OCI-LY7 (cell line): ENCODE data around the gene SMIM38. TPM values are rescaled to one million over a fixed set of nuclear protein-coding genes. Genes with fewer than 3 reads are reported as not detected.
A peak's percentile ranks its signal among the peaks of the same experiment; 100 is the strongest.

Experiments used
- BruUV-seq: library from RNA; stranded (reverse); fragments of 400-500 nt; replicated peaks from 2 replicates; lab custom pipeline; 2021; lab: Mats Ljungman, UMichigan
- CTCF ChIA-PET: fragments of 300-600 bp; sonication (Branson Sonifier 250); formaldehyde crosslinking; loops from one replicate; lab custom pipeline; 2022; ENCODE audit warnings: antibody characterized with exemption; ENCODE audit not compliant: unreplicated experiment; lab: Charles Lee
- POLR2A ChIA-PET: fragments of 300-600 bp; sonication (Branson Sonifier 250); formaldehyde crosslinking; loops from one replicate; lab custom pipeline; 2022; ENCODE audit warnings: antibody characterized with exemption; lab: Charles Lee
- DNase-seq: peaks from one replicate; pipeline ENCODE4 v3.0.0-alpha.2; 2015; ENCODE audit warnings: low spot score
- H2AFZ ChIP-seq: fragments of 200-600 bp; sonication (generic), shearing (Covaris generic); 2 replicates; pipeline ENCODE4 v1.6.1; 2014; ENCODE audit warnings: mild to moderate bottlenecking, antibody characterized with exemption, low read length, moderate library complexity
- H3K27ac ChIP-seq: fragments of 200-600 bp; sonication (generic); 2 replicates; pipeline ENCODE4 v1.5.1; 2014; ENCODE audit warnings: mixed run types, low read depth, mild to moderate bottlenecking, moderate library complexity, low read length, inconsistent platforms; ENCODE audit not compliant: poor library complexity, severe bottlenecking
- H3K36me3 ChIP-seq: fragments of 200-600 bp; sonication (generic); 2 replicates; pipeline ENCODE4 v1.6.1; 2014; ENCODE audit warnings: mild to moderate bottlenecking, antibody characterized with exemption, low read length, moderate library complexity, mixed read lengths; ENCODE audit not compliant: insufficient read depth
- H3K4me1 ChIP-seq: fragments of 200-600 bp; sonication (generic); 2 replicates; pipeline ENCODE4 v1.5.1; 2014; ENCODE audit warnings: mild to moderate bottlenecking, low read length; ENCODE audit not compliant: insufficient read depth, poor library complexity, severe bottlenecking
- H3K4me2 ChIP-seq: fragments of 200-600 bp; sonication (generic); 2 replicates; pipeline ENCODE4 v1.6.1; 2014; ENCODE audit warnings: mild to moderate bottlenecking, low read length
- H3K4me3 ChIP-seq: fragments of 200-600 bp; sonication (generic); 2 replicates; pipeline ENCODE4 v1.5.1; 2014; ENCODE audit warnings: mild to moderate bottlenecking, low read depth, low read length; ENCODE audit not compliant: poor library complexity, severe bottlenecking
- H3K79me2 ChIP-seq: fragments of 200-600 bp; sonication (generic); 2 replicates; pipeline ENCODE4 v1.6.1; 2016; ENCODE audit warnings: low read depth, mild to moderate bottlenecking, low read length, moderate library complexity, mixed read lengths; ENCODE audit not compliant: insufficient read depth
- H3K9me2 ChIP-seq: fragments of 200-600 bp; sonication (generic); 2 replicates; pipeline ENCODE4 v1.6.1; 2016; ENCODE audit warnings: mild to moderate bottlenecking, low read length, mixed read lengths; ENCODE audit not compliant: insufficient read depth
- H3K9me3 ChIP-seq: fragments of 200-600 bp; sonication (generic); 2 replicates; pipeline ENCODE4 v1.6.1; 2014; ENCODE audit warnings: mild to moderate bottlenecking, mixed run types, low read length, mixed read lengths
- H4K20me1 ChIP-seq: fragments of 200-600 bp; sonication (generic); 2 replicates; pipeline ENCODE4 v1.6.1; 2014; ENCODE audit warnings: mild to moderate bottlenecking, antibody characterized with exemption, low read length, moderate library complexity, mixed read lengths; ENCODE audit not compliant: insufficient read depth
- EZH2phosphoT487 ChIP-seq: fragments of 200-600 bp; sonication (generic); IDR thresholded peaks from 2 replicates; pipeline ENCODE4 v1.6.1; 2018; ENCODE audit warnings: low read depth, borderline replicate concordance, mild to moderate bottlenecking, mixed run types, antibody characterized with exemption, low read length, moderate library complexity, mixed read lengths
- intact Hi-C: fragments of 100-400 bp; cut with micrococcal nuclease; formaldehyde crosslinking; loops from one replicate; pipeline ENCODE4 v1.10.0; 2022; ENCODE audit not compliant: unreplicated experiment
- total RNA-seq, 2 experiments: library from RNA; depleted of rRNA in 1 of 2; stranded (reverse); fragments of >200 nt in 1 of 2; shearing (Covaris generic) in 1 of 2; gene quantifications; 2 replicates each; pipeline ENCODE4 v1.2.3, GENCODE V29; 2014 to 2022
- TF ChIP-seq, protein P1 (sequence below): fragments of 200-600 bp; sonication (generic); conservative IDR thresholded peaks from 2 replicates; pipeline ENCODE4 v1.5.1; 2014; ENCODE audit warnings: mild to moderate bottlenecking, antibody characterized with exemption, low read length, moderate library complexity, mixed read lengths

The SMIM38 gene
- total RNA-seq, 2 experiments from 2014 or later: 0.11 to 0.63 TPM

DNA sequence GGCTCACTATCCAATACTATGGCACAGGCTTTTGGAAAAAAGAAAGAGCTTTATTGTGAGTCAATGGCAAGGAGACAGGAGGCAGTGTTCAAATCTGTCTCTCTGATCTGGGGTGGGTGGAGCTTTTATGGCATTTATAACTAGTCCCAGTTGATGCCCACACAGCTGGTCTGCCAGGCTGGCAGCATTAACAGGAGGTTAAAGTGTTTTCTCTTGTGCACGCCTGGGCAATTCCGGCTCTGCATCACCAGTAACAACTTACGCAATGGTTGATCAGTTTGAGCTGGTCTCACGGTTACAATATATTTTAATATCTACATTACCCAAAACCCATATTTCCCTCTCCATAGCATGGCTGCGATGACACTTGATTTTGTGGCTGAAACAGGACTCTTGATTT, 15.1 kb upstream of the SMIM38 start:
- Histone ChIP-seq H3K36me3 (no peaks in the 10 kb centered on the region), H3K4me1 (no peaks in the 10 kb centered on the region), H3K4me3 (no peak overlapping the region), H3K27ac (no peak overlapping the region), H3K4me2 (no peak overlapping the region), H4K20me1 (no peaks in the 10 kb centered on the region), H3K9me3 (no peaks in the 10 kb centered on the region), H2AFZ (no peak overlapping the region), H3K79me2 (no peaks in the 10 kb centered on the region), H3K9me2 (no peaks in the 10 kb centered on the region)
- POLR2A ChIA-PET: interaction anchor here (0.5 kb wide), 1 partner anchor 79 kb away, joined by 5 read pairs; no protein-coding TSS in a partner anchor
- DNase-seq: no peak
- CTCF ChIA-PET: no interaction called here
- intact Hi-C loops: no loop called here
- TF ChIP-seq, protein P1, sequence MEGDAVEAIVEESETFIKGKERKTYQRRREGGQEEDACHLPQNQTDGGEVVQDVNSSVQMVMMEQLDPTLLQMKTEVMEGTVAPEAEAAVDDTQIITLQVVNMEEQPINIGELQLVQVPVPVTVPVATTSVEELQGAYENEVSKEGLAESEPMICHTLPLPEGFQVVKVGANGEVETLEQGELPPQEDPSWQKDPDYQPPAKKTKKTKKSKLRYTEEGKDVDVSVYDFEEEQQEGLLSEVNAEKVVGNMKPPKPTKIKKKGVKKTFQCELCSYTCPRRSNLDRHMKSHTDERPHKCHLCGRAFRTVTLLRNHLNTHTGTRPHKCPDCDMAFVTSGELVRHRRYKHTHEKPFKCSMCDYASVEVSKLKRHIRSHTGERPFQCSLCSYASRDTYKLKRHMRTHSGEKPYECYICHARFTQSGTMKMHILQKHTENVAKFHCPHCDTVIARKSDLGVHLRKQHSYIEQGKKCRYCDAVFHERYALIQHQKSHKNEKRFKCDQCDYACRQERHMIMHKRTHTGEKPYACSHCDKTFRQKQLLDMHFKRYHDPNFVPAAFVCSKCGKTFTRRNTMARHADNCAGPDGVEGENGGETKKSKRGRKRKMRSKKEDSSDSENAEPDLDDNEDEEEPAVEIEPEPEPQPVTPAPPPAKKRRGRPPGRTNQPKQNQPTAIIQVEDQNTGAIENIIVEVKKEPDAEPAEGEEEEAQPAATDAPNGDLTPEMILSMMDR: no peak
- TF ChIP-seq EZH2phosphoT487: no peak
- BruUV-seq: no TSS peak

DNA sequence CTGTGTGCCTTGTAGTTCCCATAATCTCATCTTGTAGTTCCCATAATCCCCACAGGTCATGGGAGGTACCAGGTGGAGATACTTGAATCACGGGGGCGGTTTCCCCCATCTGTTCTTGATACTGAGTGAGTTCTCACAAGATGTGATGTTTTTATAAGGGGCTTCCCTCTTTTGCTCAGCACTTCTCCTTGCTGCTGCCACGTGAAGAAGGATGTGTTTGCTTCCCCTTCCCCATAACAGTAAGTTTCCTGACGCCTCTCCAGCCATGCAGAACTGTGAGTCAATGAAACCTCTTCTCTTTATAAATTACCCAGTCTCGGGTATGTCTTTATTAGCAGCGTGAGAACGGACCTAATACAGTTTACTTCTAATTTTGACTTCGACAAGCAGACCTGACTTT, 14.0 kb upstream of the SMIM38 start:
- Histone ChIP-seq H3K9me3 (no peaks in the 10 kb centered on the region), H3K36me3 (no peaks in the 10 kb centered on the region), H3K4me3 (no peak overlapping the region), H2AFZ (no peak overlapping the region), H3K27ac (no peak overlapping the region), H3K4me1 (no peaks in the 10 kb centered on the region), H3K4me2 (no peak overlapping the region), H3K9me2 (no peaks in the 10 kb centered on the region), H3K79me2 (no peaks in the 10 kb centered on the region), H4K20me1 (no peaks in the 10 kb centered on the region)
- TF ChIP-seq, protein P1: no peak
- no peak for TF ChIP-seq EZH2phosphoT487
- CTCF ChIA-PET: no interaction called here
- intact Hi-C loops: no loop called here
- POLR2A ChIA-PET: no interaction called here
- no TSS peak for BruUV-seq
- no peak for DNase-seq

DNA sequence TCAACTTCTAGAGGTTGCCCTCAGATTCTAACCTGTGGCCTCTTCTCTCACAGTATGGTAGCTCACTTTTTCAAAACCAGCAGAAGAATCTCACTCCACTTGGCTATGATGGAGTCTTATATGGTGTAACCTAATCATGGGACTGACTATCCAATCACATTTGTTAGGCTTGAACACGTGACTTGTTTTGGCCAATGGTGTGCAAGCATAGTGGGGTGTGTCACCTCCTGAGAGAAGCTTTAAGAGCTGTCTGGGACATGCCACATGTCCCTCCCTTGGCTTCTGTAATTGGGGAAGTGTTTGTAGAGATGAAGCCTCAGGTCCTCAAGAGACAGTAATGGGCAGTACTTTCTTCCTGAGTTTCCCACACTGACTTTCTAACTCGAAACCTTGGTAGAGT, 12.8 kb upstream of the SMIM38 start:
- Histone ChIP-seq H3K79me2 (no peaks in the 10 kb centered on the region), H2AFZ (no peak overlapping the region), H3K27ac (no peak overlapping the region), H3K9me3 (no peaks in the 10 kb centered on the region), H3K4me2 (no peak overlapping the region), H3K36me3 (no peaks in the 10 kb centered on the region), H3K9me2 (no peaks in the 10 kb centered on the region), H3K4me1 (no peaks in the 10 kb centered on the region), H3K4me3 (no peak overlapping the region), H4K20me1 (no peaks in the 10 kb centered on the region)
- ChIA-PET CTCF (no interaction called here), POLR2A (interaction anchor here (0.5 to 0.6 kb wide), 2 partner anchors 9 to 96 kb away, joined by 4 to 5 read pairs; no protein-coding TSS in a partner anchor)
- intact Hi-C loops: no loop called here
- no TSS peak for BruUV-seq
- peak; percentile 12 for DNase-seq
- no peak for TF ChIP-seq EZH2phosphoT487
- TF ChIP-seq, protein P1: no peak
